Measurements from ENCODE around the gene DGCR6L. TPM values are rescaled to one million over a fixed set of nuclear protein-coding genes. Genes with fewer than 3 reads are reported as not detected.
"Not testable (repeated sequence)": the region's sequence is repeated elsewhere in the genome, so short reads cannot be mapped to it uniquely, and the experiment has no call there.

DGCR6L gene
- total RNA-seq (2014; rRNA removed; shearing (Covaris generic)), result 78.3 and 115 TPM in 2 replicates

- DNase-seq, result peak; percentile 99
- Histone ChIP-seq H3K36me3 (replicated peaks; ENCODE audit: control insufficient read depth, insufficient read depth, low read length) (no peaks in the 10 kb centered on the region), H3K4me3 (ENCODE audit: insufficient read depth, low read depth, low read length) (peak within 1 kb of the TSS; percentile 93), H3K27me3 (ENCODE audit: control insufficient read depth, insufficient read depth, low read length) (no peaks in the 10 kb centered on the region)
Measured at GRCh38 chr22:20319745-20320658, at the start of gene DGCR6L. DGCR6L (minus strand) TSS chr22:20320060; CDS start chr22:20319988, 72 bp downstream.

DNA sequence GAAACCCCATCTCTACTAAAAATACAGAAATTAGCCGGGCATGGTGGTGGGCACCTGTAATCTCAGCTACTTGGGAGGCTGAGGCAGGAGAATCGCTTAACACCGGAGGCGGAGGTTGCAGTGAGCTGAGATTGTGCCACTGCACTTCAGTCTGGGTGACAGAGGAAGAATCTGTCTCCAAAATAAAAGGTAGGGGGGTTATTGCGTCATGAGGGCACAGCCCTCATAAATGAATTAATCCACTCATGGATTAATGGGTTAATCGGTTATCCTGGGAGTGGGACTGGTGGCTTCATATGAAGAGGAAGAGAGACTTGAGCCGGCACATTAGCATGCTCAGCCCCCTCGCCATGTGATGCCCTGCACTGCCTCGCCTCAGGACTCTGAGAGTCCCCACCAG, 49.0 kb upstream of the DGCR6L start:
- not testable (repeated sequence) for H3K27me3 ChIP-seq (ENCODE audit: control insufficient read depth, insufficient read depth, low read length); H3K36me3 ChIP-seq (replicated peaks; ENCODE audit: control insufficient read depth, insufficient read depth, low read length); DNase-seq; H3K4me3 ChIP-seq (ENCODE audit: insufficient read depth, low read depth, low read length)

DNA sequence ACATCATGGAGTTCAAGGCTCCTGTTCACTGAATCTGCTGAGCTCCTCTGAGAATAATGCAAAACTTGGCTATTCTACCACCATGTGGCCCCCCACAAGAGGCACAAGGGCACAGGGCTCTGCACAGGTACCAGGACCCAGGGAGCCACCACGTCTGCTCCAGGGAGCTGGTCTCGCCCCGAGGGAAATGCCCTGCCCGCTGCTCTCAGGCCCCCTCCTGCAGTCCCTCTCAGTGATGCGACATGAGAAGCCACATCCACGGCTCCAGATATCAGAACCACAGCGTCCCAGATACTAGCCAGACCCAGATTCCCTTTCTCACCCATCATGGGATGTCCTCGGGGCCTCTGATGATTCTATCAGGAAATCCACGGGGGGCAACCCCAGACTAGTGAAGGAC, 47.0 kb upstream of the DGCR6L start:
- H3K27me3 ChIP-seq (ENCODE audit: control insufficient read depth, insufficient read depth, low read length); DNase-seq: not testable (repeated sequence)

DNA sequence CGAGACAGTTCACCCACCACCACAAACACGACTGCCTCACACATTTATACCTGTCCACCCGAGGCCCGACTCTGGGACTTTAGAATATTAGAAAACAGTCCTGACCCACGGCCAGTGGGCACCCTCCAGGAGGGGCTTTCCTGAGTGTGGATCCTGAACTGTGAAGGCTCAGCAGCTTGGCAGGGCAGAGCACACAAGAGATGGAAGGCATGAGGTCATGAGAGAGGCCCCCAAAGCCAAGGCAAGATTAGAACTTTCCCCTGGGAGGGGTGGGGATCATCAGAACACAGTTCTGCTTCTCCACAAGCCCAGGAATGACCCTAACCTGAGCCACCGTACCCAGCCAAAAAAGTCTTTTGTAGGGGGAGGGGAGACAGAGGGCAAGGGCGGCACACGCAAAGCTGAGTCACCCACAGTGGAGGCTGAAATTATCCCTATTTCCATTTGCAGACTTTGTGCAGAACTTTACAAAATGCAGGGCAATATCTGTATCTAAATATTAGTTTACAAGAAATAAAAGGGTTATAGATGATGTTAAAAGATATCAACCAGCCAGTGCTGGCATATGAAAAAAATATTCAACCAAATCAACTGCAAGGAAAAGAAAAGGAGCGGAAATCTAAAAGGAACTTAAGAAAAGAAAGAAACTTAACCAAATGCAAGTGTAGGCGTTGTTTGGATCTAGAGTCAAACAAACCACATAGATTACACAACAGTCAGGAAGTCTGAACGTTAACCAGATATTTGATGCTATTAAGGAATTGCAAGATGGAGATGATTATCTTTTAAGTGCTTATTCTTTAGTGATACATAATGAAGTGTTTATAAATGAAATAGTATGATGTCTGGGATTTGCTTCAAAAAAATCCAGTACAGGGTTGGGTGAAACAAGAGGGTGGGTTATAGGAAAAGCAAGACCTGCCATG, 44.7 kb upstream of the DGCR6L start:
- not testable (repeated sequence) for DNase-seq; H3K36me3 ChIP-seq (replicated peaks; ENCODE audit: control insufficient read depth, insufficient read depth, low read length); H3K27me3 ChIP-seq (ENCODE audit: control insufficient read depth, insufficient read depth, low read length); H3K4me3 ChIP-seq (ENCODE audit: insufficient read depth, low read depth, low read length)

More for the DNA sequence above, 47.0 kb upstream of the DGCR6L start:
- H3K36me3 ChIP-seq (replicated peaks; ENCODE audit: control insufficient read depth, insufficient read depth, low read length); H3K4me3 ChIP-seq (ENCODE audit: insufficient read depth, low read depth, low read length): not testable (repeated sequence)

DNA sequence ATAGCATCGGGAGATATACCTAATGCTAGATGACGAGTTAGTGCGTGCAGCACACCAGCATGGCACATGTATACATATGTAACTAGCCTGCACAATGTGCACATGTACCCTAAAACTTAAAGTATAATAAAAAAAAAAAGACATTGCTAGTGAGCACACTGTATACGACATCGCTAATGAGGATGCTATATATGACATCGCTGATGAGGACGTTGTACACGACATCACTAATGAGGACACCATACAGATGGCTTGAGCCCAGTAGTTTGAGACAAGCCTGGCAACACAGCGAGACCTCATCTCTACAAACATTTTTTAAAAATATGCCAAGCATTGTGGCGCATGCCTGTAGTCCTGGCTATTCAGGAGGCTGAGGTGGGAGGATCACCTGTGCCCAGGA, 42.5 kb upstream of the DGCR6L start:
- not testable (repeated sequence) for H3K36me3 ChIP-seq (replicated peaks; ENCODE audit: control insufficient read depth, insufficient read depth, low read length); H3K4me3 ChIP-seq (ENCODE audit: insufficient read depth, low read depth, low read length); DNase-seq; H3K27me3 ChIP-seq (ENCODE audit: control insufficient read depth, insufficient read depth, low read length)

GRCh38 chr22:20361752-20362229, 41.9 kb upstream of the DGCR6L start:
- H3K4me3 ChIP-seq (ENCODE audit: insufficient read depth, low read depth, low read length); H3K27me3 ChIP-seq (ENCODE audit: control insufficient read depth, insufficient read depth, low read length); DNase-seq; H3K36me3 ChIP-seq (replicated peaks; ENCODE audit: control insufficient read depth, insufficient read depth, low read length): not testable (repeated sequence)

DNA sequence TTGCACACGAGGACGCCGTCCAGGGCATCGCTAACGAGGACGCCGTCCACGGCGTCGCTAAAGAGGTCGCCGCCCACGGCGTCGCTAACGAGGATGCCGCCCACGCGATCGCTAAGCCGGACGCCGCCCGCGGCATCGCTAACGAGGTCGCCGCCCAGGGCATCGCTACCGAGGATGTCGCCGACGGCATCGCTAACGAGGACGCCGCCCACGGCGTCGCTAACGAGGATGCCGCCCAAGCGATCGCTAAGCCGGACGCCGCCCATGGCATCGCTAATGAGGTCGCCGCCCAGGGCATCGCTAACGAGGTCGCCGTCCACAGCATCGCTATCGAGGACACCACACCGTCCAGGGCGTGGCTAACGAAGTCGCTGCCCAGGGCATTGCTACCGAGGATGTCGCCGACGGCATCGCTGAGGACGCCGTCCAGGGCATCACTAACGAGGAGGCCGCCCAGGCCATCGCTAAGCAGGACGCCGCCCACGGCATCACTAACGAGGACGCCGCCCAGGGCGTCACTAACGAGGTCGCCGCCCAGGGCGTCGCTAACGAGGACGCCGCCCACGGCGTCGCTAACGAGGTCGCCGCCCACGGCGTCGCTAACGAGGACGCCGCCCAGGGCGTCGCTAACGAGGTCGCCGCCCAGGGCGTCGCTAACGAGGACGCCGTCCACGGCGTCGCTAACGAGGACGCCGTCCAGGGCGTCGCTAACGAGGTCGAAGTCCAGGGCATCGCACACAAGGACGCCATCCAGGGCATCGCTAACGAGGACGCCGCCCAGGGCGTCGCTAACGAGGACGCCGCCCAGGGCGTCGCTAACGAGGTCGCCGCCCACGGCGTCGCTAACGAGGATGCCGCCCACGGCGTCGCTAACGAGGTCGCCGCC, 41.2 kb upstream of the DGCR6L start:
- DNase-seq; H3K27me3 ChIP-seq (ENCODE audit: control insufficient read depth, insufficient read depth, low read length); H3K4me3 ChIP-seq (ENCODE audit: insufficient read depth, low read depth, low read length); H3K36me3 ChIP-seq (replicated peaks; ENCODE audit: control insufficient read depth, insufficient read depth, low read length): not testable (repeated sequence)

DNA sequence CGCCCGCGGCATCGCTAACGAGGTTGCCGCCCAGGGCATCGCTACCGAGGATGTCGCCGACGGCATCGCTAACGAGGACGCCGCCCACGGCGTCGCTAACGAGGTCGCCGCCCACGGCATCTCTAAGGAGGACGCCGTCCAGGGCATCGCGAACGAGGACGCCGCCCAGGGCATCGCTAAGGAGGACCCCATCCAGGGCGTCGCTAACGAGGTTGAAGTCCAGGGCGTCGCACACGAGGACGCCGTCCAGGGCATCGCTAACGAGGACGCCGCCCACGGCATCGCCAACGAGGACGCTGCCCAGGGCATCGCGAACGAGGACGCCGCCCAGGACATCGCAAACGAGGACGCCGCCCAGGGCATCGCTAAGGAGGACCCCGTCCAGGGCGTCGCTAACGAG, 40.4 kb upstream of the DGCR6L start:
- not testable (repeated sequence) for H3K27me3 ChIP-seq (ENCODE audit: control insufficient read depth, insufficient read depth, low read length); DNase-seq; H3K4me3 ChIP-seq (ENCODE audit: insufficient read depth, low read depth, low read length); H3K36me3 ChIP-seq (replicated peaks; ENCODE audit: control insufficient read depth, insufficient read depth, low read length)

GRCh38 chr22:20358503-20359239, 38.8 kb upstream of the DGCR6L start:
- H3K36me3 ChIP-seq (replicated peaks; ENCODE audit: control insufficient read depth, insufficient read depth, low read length); DNase-seq; H3K27me3 ChIP-seq (ENCODE audit: control insufficient read depth, insufficient read depth, low read length); H3K4me3 ChIP-seq (ENCODE audit: insufficient read depth, low read depth, low read length): not testable (repeated sequence)

- DNase-seq; H3K27me3 ChIP-seq (ENCODE audit: control insufficient read depth, insufficient read depth, low read length); H3K36me3 ChIP-seq (replicated peaks; ENCODE audit: control insufficient read depth, insufficient read depth, low read length); H3K4me3 ChIP-seq (ENCODE audit: insufficient read depth, low read depth, low read length): not testable (repeated sequence)
Measured at GRCh38 chr22:20357967-20358366, 38.1 kb upstream of the DGCR6L start.

DNA sequence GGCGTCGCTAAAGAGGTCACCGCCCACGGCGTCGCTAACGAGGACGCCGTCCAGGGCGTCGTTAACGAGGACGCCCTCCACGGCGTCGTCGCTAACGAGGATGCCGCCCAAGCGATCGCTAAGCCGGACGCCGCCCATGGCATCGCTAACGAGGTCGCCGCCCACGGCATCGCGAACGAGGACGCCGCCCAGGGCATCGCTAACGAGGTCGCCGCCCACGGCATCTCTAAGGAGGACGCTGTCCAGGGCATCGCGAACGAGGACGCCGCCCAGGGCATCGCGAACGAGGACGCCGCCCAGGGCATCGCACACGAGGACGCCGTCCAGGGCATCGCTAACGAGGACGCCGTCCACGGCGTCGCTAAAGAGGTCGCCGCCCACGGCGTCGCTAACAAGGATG, 37.0 kb upstream of the DGCR6L start:
- H3K27me3 ChIP-seq (ENCODE audit: control insufficient read depth, insufficient read depth, low read length); H3K4me3 ChIP-seq (ENCODE audit: insufficient read depth, low read depth, low read length); DNase-seq; H3K36me3 ChIP-seq (replicated peaks; ENCODE audit: control insufficient read depth, insufficient read depth, low read length): not testable (repeated sequence)

GRCh38 chr22:20355939-20356636, 36.2 kb upstream of the DGCR6L start:
- not testable (repeated sequence) for H3K36me3 ChIP-seq (replicated peaks; ENCODE audit: control insufficient read depth, insufficient read depth, low read length); DNase-seq; H3K27me3 ChIP-seq (ENCODE audit: control insufficient read depth, insufficient read depth, low read length); H3K4me3 ChIP-seq (ENCODE audit: insufficient read depth, low read depth, low read length)

All from H7 (cell line).